GM12878 (cell line): ENCODE measurements around the gene FKBP2. TPM values are rescaled to one million over a fixed set of nuclear protein-coding genes. Genes with fewer than 3 reads are reported as not detected.

ENCODE experiments used
- ATAC-seq: fragments of 200-7000 bp; cut with Tn5 transposase; 3 replicates; pipeline ENCODE4 v1.9.1; 2020; ENCODE audit warnings: mild to moderate bottlenecking, moderate library complexity
- BruUV-seq: library from RNA; stranded (reverse); fragments of 400-500 nt; replicated peaks from 2 replicates; lab custom pipeline; 2021; lab: Mats Ljungman, UMichigan
- CTCF ChIA-PET: fragments of 300-600 bp; sonication (Branson Sonifier 250); formaldehyde crosslinking; extraction: SDS; loops from one replicate; lab custom pipeline; 2021; ENCODE audit warnings: inconsistent platforms; lab: Yijun Ruan, JAX
- POLR2A ChIA-PET: fragments of 350-600 bp; formaldehyde crosslinking; extraction: SDS; loops from one replicate; lab custom pipeline; 2021; ENCODE audit warnings: inconsistent platforms; lab: Charles Lee
- RAD21 ChIA-PET: fragments of 300-600 bp; sonication (Branson Sonifier 250); formaldehyde crosslinking; loops from one replicate; lab custom pipeline; 2023; ENCODE audit warnings: antibody characterized with exemption; ENCODE audit not compliant: unreplicated experiment; lab: Charles Lee
- SMC1A ChIA-PET: fragments of 300-600 bp; sonication (Branson Sonifier 250); formaldehyde crosslinking; loops from one replicate; lab custom pipeline; 2023; ENCODE audit not compliant: unreplicated experiment, uncharacterized antibody; lab: Charles Lee
- DNase-seq: peaks from one replicate; pipeline ENCODE4 v3.0.0-alpha.2; 2011; ENCODE audit warnings: low read depth, low spot score
- FAIRE-seq: peaks from 3 replicates; lab custom pipeline; 2011; peaks lifted over from hg19 to GRCh38; lab: Jason Lieb, UNC
- H2AFZ ChIP-seq: 2 replicates; pipeline ENCODE4 v1.6.0; 2011; ENCODE audit warnings: low read depth, low read length, control low read depth; ENCODE audit not compliant: control insufficient read depth
- H3K27ac ChIP-seq: 2 replicates; pipeline ENCODE4 v1.5.1; 2011; ENCODE audit warnings: control low read depth; ENCODE audit not compliant: control insufficient read depth, insufficient read depth
- H3K27me3 ChIP-seq, 2 experiments: replicated peaks in 1 of 2; 2 replicates each; pipeline versions ENCODE4 v1.6.0 to v1.6.1; 2011; ENCODE audit warnings: low read length in 1 of 2; ENCODE audit not compliant: control insufficient read depth in 2 of 2, insufficient read depth in 2 of 2
- H3K36me3 ChIP-seq, 2 experiments: 2 replicates each; pipeline ENCODE4 v1.5.1; 2011; ENCODE audit warnings: low read length in 1 of 2; ENCODE audit not compliant: control insufficient read depth in 2 of 2, insufficient read depth in 2 of 2
- H3K4me1 ChIP-seq: 2 replicates; pipeline ENCODE4 v1.6.1; 2011; ENCODE audit warnings: mild to moderate bottlenecking, low read length, moderate library complexity, mixed read lengths; ENCODE audit not compliant: control insufficient read depth, insufficient read depth
- H3K4me2 ChIP-seq: 2 replicates; pipeline ENCODE4 v1.6.0; 2011; ENCODE audit warnings: control low read depth; ENCODE audit not compliant: control insufficient read depth, insufficient read depth
- H3K4me3 ChIP-seq: fragments of 200-600 bp; sonication (generic); 2 replicates; pipeline ENCODE4 v1.5.1; 2016
- H3K79me2 ChIP-seq: 2 replicates; pipeline ENCODE4 v1.6.0; 2011; ENCODE audit warnings: low read length; ENCODE audit not compliant: control insufficient read depth, insufficient read depth
- H3K9ac ChIP-seq: 2 replicates; pipeline ENCODE4 v1.8.0; 2011; ENCODE audit warnings: low read length, control low read depth, mixed read lengths; ENCODE audit not compliant: control insufficient read depth, insufficient read depth
- H3K9me3 ChIP-seq: replicated peaks from 3 replicates; pipeline ENCODE4 v1.5.1; 2011; ENCODE audit warnings: mild to moderate bottlenecking, low read length; ENCODE audit not compliant: control insufficient read depth, insufficient read depth
- H4K20me1 ChIP-seq: 2 replicates; pipeline ENCODE4 v1.6.0; 2011; ENCODE audit not compliant: control insufficient read depth, insufficient read depth
- CREM ChIP-seq: IDR thresholded peaks from 2 replicates; pipeline ENCODE4 v1.6.1; 2014; ENCODE audit warnings: antibody characterized with exemption, low read depth
- SPI1 ChIP-seq: IDR thresholded peaks from 2 replicates; pipeline ENCODE4 v1.6.1; 2011; ENCODE audit warnings: low read depth, mild to moderate bottlenecking, low read length, moderate library complexity, borderline replicate concordance; ENCODE audit not compliant: insufficient read depth
- ZBTB4 ChIP-seq: fragments of 450-650 bp; formaldehyde crosslinking; IDR thresholded peaks from 2 replicates; pipeline ENCODE4 v1.4.0; 2022; ENCODE audit warnings: mild to moderate bottlenecking, moderate library complexity
- WGBS: methylation state at CpG from one replicate; pipeline ENCODE4 v1.1.6; 2016; ENCODE audit warnings: low lambda C conversion rate; ENCODE audit not compliant: insufficient replicate concordance, insufficient coverage; ENCODE audit errors: missing lambda C conversion rate; 5-methylcytosine and 5-hydroxymethylcytosine counted together
- in situ Hi-C: fragments of 300-500 bp; cut with MboI; formaldehyde crosslinking; loops from 9 replicates; pipeline ENCODE4 v1.14.3; 2018; ENCODE audit warnings: mixed read lengths
- intact Hi-C: fragments of 100-400 bp; cut with micrococcal nuclease; formaldehyde crosslinking; loops from one replicate; pipeline ENCODE4 v1.14.2; 2022; ENCODE audit not compliant: unreplicated experiment
- polyA plus RNA-seq, 11 experiments: library from polyadenylated mRNA; depleted of rRNA in 4 of 11; unstranded in 6 of 11; stranded (reverse) in 5 of 11; fragments of >200 nt; fragmentation: Nextera tagmentation in 4 of 11; fragmentation: Illumina TruSeq in 1 of 11; extraction: Ambion mirVana in 4 of 11; extraction: Trizol in 1 of 11; gene quantifications; 1 replicate in 1 of 11; 2 replicates in 10 of 11; pipeline versions ENCODE4 v1.2.1 to v1.2.3, GENCODE V29; 2011 to 2016; ENCODE audit warnings: inconsistent platforms in 2 of 11, missing spikeins in 2 of 11, low read depth in 1 of 11
- total RNA-seq, 4 experiments: library from RNA; depleted of rRNA in 3 of 4; stranded (reverse); fragments of >200 nt in 3 of 4; fragmentation: Illumina TruSeq in 1 of 4; extraction: Trizol in 1 of 4; gene quantifications; 2 replicates each; pipeline versions ENCODE4 v1.2.1 to v1.2.3, GENCODE V29; 2013 to 2021

The FKBP2 gene
- total and polyA plus RNA-seq, 10 of the 15 experiments (the other 5 are each of a cell fraction or from before 2014, with no cell fraction given), result 1.8 to 99.7 (median 39.5) TPM

- Histone ChIP-seq H2AFZ (no peak overlapping the region), H3K27ac (no peak overlapping the region), H3K9ac (no peak overlapping the region), H3K4me3 (no peak overlapping the region), H3K36me3 (peaks cover 31% of the 10 kb centered on the region in 2 experiments), H3K79me2 (peaks cover 32% of the 10 kb centered on the region), H3K27me3 (no peaks in the 10 kb centered on the region), H3K4me2 (no peak overlapping the region), H3K4me1 (peaks cover 26% of the 10 kb centered on the region), H4K20me1 (no peaks in the 10 kb centered on the region), H3K9me3 (no peaks in the 10 kb centered on the region)
- in situ Hi-C loops (loop anchor here (5.0 kb wide), 1 partner anchor 99 kb away; the partner anchor contains the start of gene CATSPERZ), intact Hi-C loops (loop anchor here (1.0 to 2.0 kb wide), 3 partner anchors 17 to 101 kb away; partner anchors contain the start of genes FKBP2 and STIP1)
- SMC1A ChIA-PET, result interaction anchor here (1.0 to 5.5 kb wide), 6 partner anchors 22 to 151 kb away, joined by 3 to 98 read pairs (median 6); partner anchors contain the start of genes CATSPERZ, ESRRA, NUDT22 and PPP1R14B
- FAIRE-seq (no peak), ATAC-seq (no peak), DNase-seq (no peak)
- RAD21 ChIA-PET, result interaction anchor here (1.3 to 6.6 kb wide), 6 partner anchors 17 to 99 kb away, joined by 3 to 125 read pairs (median 44); partner anchors contain the start of genes CATSPERZ, ESRRA, FKBP2 and PPP1R14B
- TF ChIP-seq CREM (no peak), SPI1 (no peak), ZBTB4 (CRISPR knock-in tag) (no peak)
- POLR2A ChIA-PET, result interaction anchor here (0.7 to 5.8 kb wide), 4 partner anchors 17 to 114 kb away, joined by 3 to 70 read pairs (median 59); partner anchors contain the start of genes CATSPERZ, ESRRA, STIP1 and TRMT112
- 94% methylated on average over 27 of the region's 27 CpGs for WGBS
- CTCF ChIA-PET, result interaction anchor here (0.6 to 9.7 kb wide), 12 partner anchors 8 to 152 kb away, joined by 3 to 238 read pairs (median 30); partner anchors contain the start of genes CATSPERZ, ESRRA, NUDT22 and PLCB3
- no TSS peak for BruUV-seq
Measured at GRCh38 chr11:64203421-64204079, 37.3 kb upstream of the FKBP2 start.
